Measurements from ENCODE around the gene TRAK2. TPM values are rescaled to one million over a fixed set of nuclear protein-coding genes. Genes with fewer than 3 reads are reported as not detected.
A peak's percentile ranks its signal among the peaks of the same experiment; 100 is the strongest.

Gene TRAK2
- total and polyA plus RNA-seq, 2 of the 13 experiments (the other 11 are each of a cell fraction or from before 2014, with no cell fraction given): 7.7 to 21.0 TPM

DNA sequence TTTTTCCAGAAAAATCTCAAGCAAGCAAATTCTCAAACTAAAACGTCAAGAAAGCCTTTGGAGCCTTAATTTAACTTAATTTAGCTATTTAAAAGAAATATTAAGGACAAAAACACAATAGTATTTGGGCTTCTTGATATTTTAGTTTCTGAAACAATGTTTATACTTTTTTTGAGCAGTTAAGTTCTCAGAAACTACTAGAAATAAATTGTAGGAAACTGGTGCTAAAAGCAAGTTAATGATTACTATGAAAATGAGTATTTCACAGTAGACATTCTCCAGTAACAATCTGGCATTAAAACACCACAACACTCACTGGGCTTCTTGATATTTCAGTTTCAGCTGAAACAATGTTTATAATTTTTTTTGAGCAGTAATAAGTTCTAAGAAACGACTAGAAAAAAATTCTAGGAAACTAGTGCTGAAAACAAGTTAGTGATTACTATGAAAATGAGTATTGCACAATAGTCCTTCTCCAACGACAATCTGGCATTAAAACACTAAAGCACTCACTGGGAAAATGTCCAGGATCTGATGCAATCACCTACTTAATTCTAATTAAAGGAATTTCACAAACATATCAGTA is 45.1 kb downstream of the TRAK2 start (continued):
- no peak for TF ChIP-seq ZNF557 (CRISPR knock-in tag; IDR thresholded peaks at IDR 0.05)
- TF ChIP-seq, protein P1, sequence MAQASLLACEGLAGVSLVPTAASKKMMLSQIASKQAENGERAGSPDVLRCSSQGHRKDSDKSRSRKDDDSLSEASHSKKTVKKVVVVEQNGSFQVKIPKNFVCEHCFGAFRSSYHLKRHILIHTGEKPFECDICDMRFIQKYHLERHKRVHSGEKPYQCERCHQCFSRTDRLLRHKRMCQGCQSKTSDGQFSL (CRISPR knock-in tag; IDR thresholded peaks at IDR 0.05): no peak
- no peak for TF ChIP-seq RFXANK (CRISPR knock-in tag; IDR thresholded peaks at IDR 0.05)
- no peak for TF ChIP-seq SOX13 (IDR thresholded peaks at IDR 0.05)
- TF ChIP-seq SOX13 (CRISPR knock-in tag; conservative IDR thresholded peaks at IDR 0.05 in 1 of 2, IDR thresholded peaks at IDR 0.05 in 1 of 2): peak in 1 of 2 experiments; percentile 73; a peak in 2 of 4 replicates
- no peak for TF ChIP-seq HMGA1 (CRISPR knock-in tag; conservative IDR thresholded peaks at IDR 0.05)
- TF ChIP-seq ZNF253 (CRISPR knock-in tag; IDR thresholded peaks at IDR 0.05; ENCODE audit: borderline replicate concordance): no peak
- TF ChIP-seq HOXA3 (CRISPR knock-in tag; IDR thresholded peaks at IDR 0.05): no peak
- TF ChIP-seq MYNN (CRISPR knock-in tag; IDR thresholded peaks at IDR 0.05; ENCODE audit: low read depth): no peak
- TF ChIP-seq ZNF484 (CRISPR knock-in tag; IDR thresholded peaks at IDR 0.05; ENCODE audit: borderline replicate concordance, low read depth): no peak
- no peak for TF ChIP-seq ZNF839 (CRISPR knock-in tag; IDR thresholded peaks at IDR 0.05; ENCODE audit: borderline replicate concordance)
- TF ChIP-seq ZBTB21 (CRISPR knock-in tag; IDR thresholded peaks at IDR 0.05): no peak
- no peak for TF ChIP-seq CSRNP1 (CRISPR knock-in tag; IDR thresholded peaks at IDR 0.05)
- no peak for TF ChIP-seq TCF12 (IDR thresholded peaks at IDR 0.05)
- TF ChIP-seq TCF12 (CRISPR knock-in tag; IDR thresholded peaks at IDR 0.05): no peak
- no peak for TF ChIP-seq NPAS2 (CRISPR knock-in tag; IDR thresholded peaks at IDR 0.05; ENCODE audit: borderline replicate concordance)
- no peak for TF ChIP-seq MTA3 (CRISPR knock-in tag; IDR thresholded peaks at IDR 0.05)
- no peak for TF ChIP-seq TGIF2 (CRISPR knock-in tag; IDR thresholded peaks at IDR 0.05)
- TF ChIP-seq SOX5 (CRISPR knock-in tag; IDR thresholded peaks at IDR 0.05; ENCODE audit: borderline replicate concordance): 0 out of 2 replicates have a peak, but pooled peaks have one; percentile 27
- TF ChIP-seq SMAD9 (CRISPR knock-in tag; IDR thresholded peaks at IDR 0.05): no peak
- no peak for TF ChIP-seq ZNF160 (CRISPR knock-in tag; IDR thresholded peaks at IDR 0.05)
- no peak for TF ChIP-seq KIAA2018 (CRISPR knock-in tag; IDR thresholded peaks at IDR 0.05; ENCODE audit: borderline replicate concordance)

All from HepG2 (cell line).